ENCODE measurements around the gene OR5B3.
"Not testable (repeated sequence)": the region's sequence is repeated elsewhere in the genome, so short reads cannot be mapped to it uniquely, and the experiment has no call there.

OR5B3 gene

GRCh38 chr11:58406774-58407173 is at the start of gene OR5B3:
TSS of gene OR5B3 (minus strand) at chr11:58406874. CDS start at chr11:58403409, 3,465 bp downstream.
- no peak for DNase-seq (ENCODE audit: low read depth in 2 of 2)

GRCh38 chr11:58451585-58451984 is 44.9 kb upstream of the OR5B3 start:
- no peak for DNase-seq (ENCODE audit: low read depth in 2 of 2)

GRCh38 chr11:58446294-58446693 is 39.6 kb upstream of the OR5B3 start:
- no peak for DNase-seq (ENCODE audit: low read depth in 2 of 2)

GRCh38 chr11:58444300-58444699 is 37.6 kb upstream of the OR5B3 start:
- DNase-seq (ENCODE audit: low read depth in 2 of 2): no peak

- DNase-seq (ENCODE audit: low read depth in 2 of 2): no peak
Measured at GRCh38 chr11:58442136-58442535, 35.5 kb upstream of the OR5B3 start, which contains the start of gene OR5B12. TSS of gene OR5B12 (minus strand) at chr11:58442236. CDS start at chr11:58440151, 2,085 bp downstream.

GRCh38 chr11:58438486-58438885 is 31.8 kb upstream of the OR5B3 start:
- no peak for DNase-seq (ENCODE audit: low read depth in 2 of 2)

- DNase-seq (ENCODE audit: low read depth in 2 of 2): no peak
Measured at GRCh38 chr11:58434217-58434616, 27.5 kb upstream of the OR5B3 start.

GRCh38 chr11:58433638-58434203 is 27.0 kb upstream of the OR5B3 start:
- DNase-seq (ENCODE audit: low read depth in 2 of 2): no peak

GRCh38 chr11:58429273-58429672 is 22.6 kb upstream of the OR5B3 start:
- DNase-seq (ENCODE audit: low read depth in 2 of 2): no peak

GRCh38 chr11:58428021-58428420 is 21.3 kb upstream of the OR5B3 start, which contains the start of gene OR5B2:
TSS of gene OR5B2 (minus strand) at chr11:58428121. CDS start at chr11:58423261, 4,860 bp downstream.
- no peak for DNase-seq (ENCODE audit: low read depth in 2 of 2)

GRCh38 chr11:58399622-58400021 is 7.1 kb downstream of the OR5B3 start:
- DNase-seq (ENCODE audit: low read depth in 2 of 2): not testable (repeated sequence)

- DNase-seq (ENCODE audit: low read depth in 2 of 2): no peak
Measured at GRCh38 chr11:58395581-58395980, 11.1 kb downstream of the OR5B3 start.

- DNase-seq (ENCODE audit: low read depth in 2 of 2): no peak
Measured at GRCh38 chr11:58394195-58394594, 12.5 kb downstream of the OR5B3 start.

GRCh38 chr11:58392746-58393145 is 13.9 kb downstream of the OR5B3 start:
- DNase-seq (ENCODE audit: low read depth in 2 of 2): no peak

GRCh38 chr11:58391879-58392278 is 14.8 kb downstream of the OR5B3 start:
- no peak for DNase-seq (ENCODE audit: low read depth in 2 of 2)

GRCh38 chr11:58390551-58391063 is 16.1 kb downstream of the OR5B3 start:
- peak in 1 of 2 donors; percentile 0 for DNase-seq (ENCODE audit: low read depth in 2 of 2)

- DNase-seq (ENCODE audit: low read depth in 2 of 2): no peak
Measured at GRCh38 chr11:58358969-58359368, 47.7 kb downstream of the OR5B3 start, which contains the start of gene OR5B17. TSS of gene OR5B17 (minus strand) at chr11:58359069. CDS start at chr11:58359069, 0 bp downstream.

GRCh38 chr11:58354727-58355126 is 51.9 kb downstream of the OR5B3 start:
- DNase-seq (ENCODE audit: low read depth in 2 of 2): no peak

Measured in stimulated activated CD8-positive, alpha-beta memory T cell treated with anti-CD3 and anti-CD28 coated beads, Interleukin-7, amount 100 ng/mL, for 4 hours (primary cell).